Stimulated activated CD8-positive, alpha-beta memory T cell treated with anti-CD3 and anti-CD28 coated beads, Interleukin-12 subunit alpha, Interleukin-12 subunit beta, amount 100 ng/mL, for 1 hour (primary cell): ENCODE measurements around the gene FGF5.
"Not testable (repeated sequence)": the region's sequence is repeated elsewhere in the genome, so short reads cannot be mapped to it uniquely, and the experiment has no call there.

ENCODE experiments used
- DNase-seq: peaks from one replicate; pipeline ENCODE4 v3.0.0-alpha.2; 2020; ENCODE audit warnings: low read depth

FGF5 gene

GRCh38 chr4:80295826-80296225 is 29.4 kb downstream of the FGF5 start:
- DNase-seq, result no peak

- no peak for DNase-seq
Measured at GRCh38 chr4:80301884-80302283, 35.4 kb downstream of the FGF5 start.

GRCh38 chr4:80302616-80303223 is 36.3 kb downstream of the FGF5 start:
- no peak for DNase-seq

GRCh38 chr4:80305466-80305865 is 39.0 kb downstream of the FGF5 start:
- no peak for DNase-seq

GRCh38 chr4:80306260-80306659 is 39.8 kb downstream of the FGF5 start:
- no peak for DNase-seq

GRCh38 chr4:80307183-80307735 is 40.8 kb downstream of the FGF5 start:
- no peak for DNase-seq

GRCh38 chr4:80307774-80308465 is 41.5 kb downstream of the FGF5 start:
- DNase-seq, result no peak

- no peak for DNase-seq
Measured at GRCh38 chr4:80308466-80308822, 42.0 kb downstream of the FGF5 start.

- DNase-seq, result no peak
Measured at GRCh38 chr4:80309294-80310004, 43.0 kb downstream of the FGF5 start.

GRCh38 chr4:80311130-80311529 is 44.7 kb downstream of the FGF5 start:
- DNase-seq, result no peak

- DNase-seq, result no peak
Measured at GRCh38 chr4:80312124-80312523, 45.7 kb downstream of the FGF5 start.

GRCh38 chr4:80313627-80314026 is 47.2 kb downstream of the FGF5 start:
- DNase-seq, result no peak

GRCh38 chr4:80315848-80316247 is 49.4 kb downstream of the FGF5 start:
- not testable (repeated sequence) for DNase-seq

GRCh38 chr4:80321341-80321740 is 54.9 kb downstream of the FGF5 start:
- DNase-seq, result no peak

GRCh38 chr4:80321776-80322175 is 55.3 kb downstream of the FGF5 start:
- DNase-seq, result no peak

- DNase-seq, result no peak
Measured at GRCh38 chr4:80322716-80323115, 56.3 kb downstream of the FGF5 start.

- no peak for DNase-seq
Measured at GRCh38 chr4:80324171-80324570, 57.7 kb downstream of the FGF5 start.

- DNase-seq, result no peak
Measured at GRCh38 chr4:80331693-80332092, 65.2 kb downstream of the FGF5 start.

- DNase-seq, result no peak
Measured at GRCh38 chr4:80333121-80333520, 66.7 kb downstream of the FGF5 start.

GRCh38 chr4:80334568-80334967 is 68.1 kb downstream of the FGF5 start:
- no peak for DNase-seq

- no peak for DNase-seq
Measured at GRCh38 chr4:80335226-80335553, 68.7 kb downstream of the FGF5 start.

- peak; percentile 13 for DNase-seq
Measured at GRCh38 chr4:80335554-80336358, 69.3 kb downstream of the FGF5 start, which contains the start of gene CFAP299. CFAP299 (plus strand) TSS chr4:80335730.
